ENCODE results near the gene CANT1.
"Not testable (repeated sequence)": the region's sequence is repeated elsewhere in the genome, so short reads cannot be mapped to it uniquely, and the experiment has no call there.

Gene CANT1

DNA sequence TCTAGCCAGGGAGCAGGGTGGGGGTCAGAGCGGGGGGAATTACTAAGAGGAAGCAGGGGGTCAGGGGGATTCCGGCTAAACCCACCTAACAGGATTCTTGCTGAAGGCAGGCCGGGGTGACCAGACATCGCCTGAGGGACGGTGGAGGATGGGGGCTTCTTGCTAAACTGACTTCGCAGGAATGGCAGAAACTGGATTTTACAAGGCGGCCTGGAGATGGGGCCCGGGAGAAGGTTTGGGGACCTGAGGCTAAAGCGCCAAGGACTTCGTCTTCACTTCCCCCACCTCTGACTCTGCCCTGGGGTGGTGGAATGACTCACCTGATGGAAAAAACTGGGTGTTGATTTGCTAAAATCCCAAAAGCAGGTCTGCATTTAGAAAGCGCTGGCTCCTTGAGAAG is 53.3 kb downstream of the CANT1 start:
- DNase-seq = no peak

DNA sequence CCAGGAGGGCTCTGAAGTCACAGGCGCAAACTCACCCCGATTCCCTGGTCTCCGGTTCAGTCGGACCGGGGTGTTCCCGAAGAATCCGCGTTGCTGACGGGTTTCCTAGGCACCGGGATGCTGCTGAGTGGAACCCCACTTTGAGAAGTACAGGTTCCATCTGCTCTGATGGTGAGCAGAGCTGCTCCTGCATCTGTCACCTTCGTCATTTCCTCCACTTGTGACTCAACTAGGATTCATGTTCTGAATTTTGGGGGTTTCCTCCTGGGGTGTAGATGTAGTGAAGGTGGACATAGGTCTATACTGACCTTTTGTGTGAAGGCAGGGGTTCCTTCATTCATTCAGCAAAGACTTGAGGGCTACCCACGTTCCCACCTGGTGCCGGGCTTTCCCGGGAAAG is 54.9 kb downstream of the CANT1 start:
- no peak for DNase-seq

DNA sequence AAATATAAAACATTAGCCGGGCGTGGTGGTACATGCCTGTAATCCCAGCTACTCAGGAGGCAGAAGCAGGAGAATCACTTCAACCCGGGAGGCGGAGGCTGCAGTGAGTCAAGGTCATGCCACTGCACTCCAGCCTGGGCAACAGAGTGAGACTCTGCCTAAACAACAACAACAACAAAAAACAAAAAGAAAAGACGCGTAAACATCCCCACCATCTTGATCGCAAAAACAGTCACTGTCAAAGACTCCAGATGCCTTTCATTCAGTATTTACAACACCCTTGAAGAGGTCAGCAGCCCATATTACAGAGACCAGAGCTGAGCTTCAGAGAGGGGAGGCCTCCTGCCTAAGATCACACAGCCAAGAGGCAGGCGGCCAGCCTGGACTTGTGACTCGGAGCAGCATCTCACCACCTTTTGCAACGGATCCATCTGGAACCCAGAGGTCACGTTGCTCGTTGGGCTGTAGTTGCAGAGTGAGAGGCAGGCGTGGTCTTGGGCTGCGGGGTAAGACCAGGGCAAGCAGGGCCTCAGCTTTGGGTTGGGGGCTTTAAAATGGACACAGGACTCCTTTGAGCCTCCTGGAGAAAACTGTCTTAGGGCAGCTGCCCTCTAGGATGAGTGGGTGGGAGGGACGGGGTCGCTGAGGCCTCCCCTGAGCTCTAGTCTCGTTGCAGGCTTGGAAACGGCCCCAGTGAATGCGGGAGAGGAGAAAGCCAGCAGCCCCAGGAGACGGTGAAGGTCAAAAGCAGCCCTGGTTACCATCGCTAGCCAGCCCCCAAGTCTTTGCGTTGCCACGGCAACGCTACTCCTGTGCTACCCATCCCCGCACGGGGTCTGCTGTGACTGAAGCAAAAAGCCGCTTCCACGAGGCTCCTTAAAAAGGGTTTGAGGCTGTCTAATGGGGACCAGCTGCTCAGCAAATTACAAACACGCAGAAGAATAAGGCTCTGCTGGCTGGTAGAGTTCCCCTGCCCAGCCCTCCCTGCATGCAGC is 55.9 kb downstream of the CANT1 start:
- no peak for DNase-seq

DNA sequence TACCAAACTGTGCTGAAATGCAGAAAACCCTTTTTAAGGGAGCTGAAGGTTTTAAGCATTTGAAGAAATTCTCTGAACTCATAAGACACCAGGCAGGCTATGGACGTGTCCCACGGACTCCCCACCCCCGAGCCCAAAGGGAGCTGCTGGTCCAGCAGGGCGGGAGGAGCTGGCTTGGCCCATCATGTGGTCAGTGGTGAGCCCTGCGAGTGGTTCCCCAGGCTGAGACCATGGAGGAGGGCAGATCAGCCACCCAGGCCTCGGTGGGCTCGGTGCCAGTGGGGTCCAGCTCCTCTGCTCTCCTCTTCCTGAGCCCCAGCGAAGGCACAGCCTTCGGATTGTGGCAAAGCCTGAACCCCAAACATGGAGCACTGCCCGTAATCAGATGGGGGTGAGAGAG is 56.9 kb downstream of the CANT1 start:
- no peak for DNase-seq

DNA sequence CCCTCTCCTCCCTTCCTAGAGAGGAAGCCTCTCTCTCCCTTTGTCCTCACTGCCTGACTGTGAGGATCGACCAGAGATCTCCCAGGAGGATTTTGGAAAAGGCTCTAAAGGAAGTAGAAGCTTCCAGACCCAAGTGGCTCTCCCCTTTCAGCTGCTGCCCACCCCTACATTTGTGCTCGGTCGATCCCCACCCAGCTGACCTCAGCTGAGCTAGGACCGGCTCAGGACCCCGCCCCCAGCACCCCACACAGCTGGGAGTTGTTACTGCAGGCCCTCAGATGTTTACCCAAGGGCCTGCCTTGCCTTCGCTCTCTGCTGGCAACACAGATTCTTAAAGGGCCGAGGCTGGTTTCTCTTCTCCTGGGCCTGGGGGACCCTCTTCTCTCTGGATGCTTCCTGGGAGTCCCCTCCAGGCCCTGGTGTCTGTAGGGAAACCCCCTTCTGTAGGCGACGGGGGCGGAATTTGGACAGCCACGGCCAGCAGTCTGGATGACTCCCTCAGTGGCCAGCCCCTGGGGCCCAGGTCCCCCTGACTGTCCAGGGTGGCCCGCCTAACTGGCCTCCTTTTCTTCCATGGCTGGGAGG is 57.5 kb downstream of the CANT1 start:
- DNase-seq = no peak

DNA sequence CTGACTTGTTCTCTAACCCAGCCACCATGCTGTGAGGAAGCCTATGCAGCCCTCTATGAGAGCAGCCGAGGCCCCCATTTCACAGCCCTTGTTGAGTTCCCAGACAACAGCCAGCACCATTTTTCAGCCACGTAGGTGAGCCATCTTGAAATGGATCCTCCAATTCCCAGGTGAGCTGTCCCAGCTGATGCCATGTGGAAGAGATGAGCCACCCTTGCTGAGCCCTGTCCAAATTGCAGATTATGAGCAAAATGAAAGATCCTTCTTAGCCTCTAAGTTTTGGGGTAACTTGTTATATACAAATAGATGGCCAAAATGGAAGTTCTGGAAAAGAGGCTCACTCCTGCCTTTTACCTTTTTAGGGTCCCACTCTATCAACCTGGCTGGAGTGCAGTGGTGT is 58.7 kb downstream of the CANT1 start:
- DNase-seq = no peak

DNA sequence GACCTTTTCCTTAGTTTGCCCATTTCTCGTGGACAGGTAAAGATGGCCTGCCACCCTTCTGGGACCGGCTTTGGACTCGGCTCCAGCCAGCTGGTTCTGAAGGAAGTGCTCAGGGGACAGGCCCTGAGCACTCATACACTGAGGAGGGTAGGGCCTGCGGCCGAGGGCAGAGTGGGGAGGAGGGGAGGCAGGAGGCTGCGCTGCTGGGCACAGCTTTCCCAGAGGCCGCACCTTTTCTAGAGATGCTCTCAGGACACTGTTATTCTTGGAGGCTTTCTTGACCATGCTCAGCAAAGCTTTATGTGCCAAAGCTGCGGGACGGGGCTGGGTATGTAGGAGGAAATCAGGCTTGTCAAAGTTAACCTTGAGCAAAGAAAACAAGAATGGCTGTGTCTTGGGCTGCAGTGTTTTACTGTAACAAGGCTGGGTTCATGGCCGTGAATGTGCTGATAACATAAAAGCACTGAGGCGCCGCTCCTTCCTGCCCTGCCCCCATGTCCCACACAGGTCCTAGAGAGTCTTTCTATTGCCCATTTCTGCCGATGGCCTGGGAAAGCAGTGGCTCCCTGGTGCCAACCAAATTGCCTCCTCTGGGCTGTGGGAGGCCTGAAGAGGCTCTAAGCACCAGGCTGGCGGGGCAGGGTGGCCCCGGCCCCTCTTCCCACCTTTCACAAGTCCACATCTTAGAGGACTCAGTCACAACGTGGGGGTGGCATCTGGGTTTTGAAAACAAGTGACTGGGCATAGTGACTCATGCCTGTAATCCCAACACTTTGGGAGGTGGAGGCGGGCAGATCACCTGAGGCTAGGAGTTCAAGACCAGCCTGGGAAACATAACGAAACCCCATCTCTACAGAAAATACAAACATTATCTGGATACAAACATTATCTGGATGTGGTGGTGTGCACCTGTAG is 62.1 kb downstream of the CANT1 start:
- DNase-seq = no peak

DNA sequence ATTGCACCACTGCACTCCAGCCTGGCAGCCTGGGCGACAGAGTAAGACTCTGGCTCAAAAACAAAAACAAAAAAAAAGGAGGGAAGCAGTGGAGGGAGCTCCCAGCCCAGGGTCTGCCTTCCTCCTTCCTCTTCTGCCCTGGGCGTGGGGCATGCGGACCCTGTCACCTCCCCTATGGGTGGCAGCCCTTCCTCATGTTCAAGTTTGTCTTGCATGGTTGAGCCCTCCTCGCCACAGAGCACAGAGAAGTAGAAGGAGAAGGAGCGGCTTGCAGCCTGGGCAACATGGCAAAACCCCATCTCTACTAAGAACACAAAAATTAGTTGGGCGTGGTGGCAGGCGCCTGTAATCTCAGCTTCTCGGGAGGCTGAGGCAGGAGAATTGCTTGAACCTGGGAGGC is 62.9 kb downstream of the CANT1 start:
- DNase-seq = no peak

DNA sequence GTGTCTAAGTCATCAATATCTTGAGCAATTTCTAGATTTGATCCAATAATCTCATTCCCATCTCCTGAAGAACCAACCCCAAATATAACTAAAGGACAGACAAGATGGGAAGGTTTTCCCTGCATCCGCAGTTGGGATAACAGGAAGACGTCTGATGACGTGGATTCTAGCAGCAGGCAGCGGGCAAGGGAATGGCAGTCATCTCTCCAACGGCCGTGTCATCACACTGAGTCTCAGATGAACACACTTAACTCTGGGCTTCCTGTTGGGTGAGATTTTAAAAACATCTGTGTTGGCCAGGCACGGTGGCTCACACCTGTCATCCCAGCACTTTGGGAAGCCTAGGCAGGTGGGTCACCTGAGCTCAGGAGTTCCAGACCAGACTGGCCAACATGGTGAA is 63.4 kb downstream of the CANT1 start:
- no peak for DNase-seq

DNA sequence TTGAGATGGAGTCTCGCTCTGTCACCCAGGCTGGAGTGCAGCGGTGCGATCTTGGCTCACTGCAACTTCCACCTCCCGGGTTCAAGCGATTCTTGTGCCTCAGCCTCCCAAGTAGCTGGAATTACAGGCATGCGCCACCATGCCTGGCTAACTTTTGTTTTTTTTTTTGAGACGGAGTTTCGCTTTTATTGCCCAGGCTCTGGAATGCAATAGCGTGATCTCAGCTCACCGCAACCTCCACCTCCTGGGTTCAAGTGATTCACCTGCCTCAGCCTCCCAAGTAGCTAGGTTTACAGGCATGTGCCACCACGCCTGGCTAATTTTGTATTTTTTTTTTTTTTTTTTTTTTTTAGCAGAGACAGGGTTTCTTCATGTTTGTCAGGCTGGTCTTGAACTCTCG is 64.1 kb downstream of the CANT1 start:
- DNase-seq = not testable (repeated sequence)

DNA sequence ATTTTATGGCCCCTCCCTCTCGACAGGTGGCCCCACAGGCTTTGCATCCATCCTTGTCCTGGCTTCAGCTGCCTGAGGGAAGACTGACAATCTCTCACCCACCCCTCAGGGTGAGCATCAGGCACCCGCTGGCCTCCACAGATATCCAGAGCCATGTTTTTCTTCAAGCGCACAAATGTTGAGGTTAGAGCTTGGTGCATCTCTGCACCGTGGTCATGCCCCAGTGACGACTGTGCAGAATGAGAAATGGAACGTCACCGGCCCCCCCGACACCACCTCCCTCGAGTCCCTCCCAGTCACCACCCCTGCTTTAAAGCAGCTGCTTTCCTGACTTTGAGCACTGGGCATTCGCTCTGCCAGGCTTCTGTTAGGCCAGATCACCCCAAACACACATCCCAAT is 64.6 kb downstream of the CANT1 start:
- no peak for DNase-seq

DNA sequence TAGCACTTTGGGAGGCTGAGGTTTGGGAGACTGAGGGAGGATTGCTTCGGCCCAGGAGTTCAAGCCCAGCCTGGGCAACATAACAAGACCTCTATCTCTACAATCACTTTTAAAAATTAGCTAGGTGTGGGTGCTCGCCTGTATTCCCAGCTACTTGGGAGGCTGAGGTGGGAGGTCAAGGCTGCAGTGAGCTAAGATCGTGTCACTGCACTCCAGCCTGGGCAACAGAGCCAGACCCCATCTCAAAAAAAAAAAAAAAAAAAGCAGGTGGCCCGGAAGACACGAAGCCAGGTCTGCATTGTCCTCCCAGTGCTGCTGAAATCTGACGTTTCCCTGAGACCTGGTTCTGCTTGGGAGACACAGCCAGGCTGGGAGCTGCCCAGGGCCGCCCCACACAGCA is 65.5 kb downstream of the CANT1 start:
- no peak for DNase-seq

All from NCI-H345 (cell line).